ENCODE data around the gene TRIM14. TPM values are rescaled to one million over a fixed set of nuclear protein-coding genes. Genes with fewer than 3 reads are reported as not detected.
"Not testable (repeated sequence)": the region's sequence is repeated elsewhere in the genome, so short reads cannot be mapped to it uniquely, and the experiment has no call there.

The TRIM14 gene
- total RNA-seq, 1 donor from 2014 or later: 44.4 TPM

- no peak for DNase-seq (ENCODE audit: low spot score)
Observed at GRCh38 chr9:98049288-98050072, 69.5 kb downstream of the TRIM14 start.

- no peak for DNase-seq (ENCODE audit: low spot score)
Observed at GRCh38 chr9:98047002-98047401, 72.0 kb downstream of the TRIM14 start.

- DNase-seq (ENCODE audit: low spot score): no peak
Observed at GRCh38 chr9:98046180-98046543, 72.9 kb downstream of the TRIM14 start.

GRCh38 chr9:98045234-98046179 lies 73.5 kb downstream of the TRIM14 start:
- no peak for DNase-seq (ENCODE audit: low spot score)

GRCh38 chr9:98043915-98044314 lies 75.1 kb downstream of the TRIM14 start:
- no peak for DNase-seq (ENCODE audit: low spot score)

- DNase-seq (ENCODE audit: low spot score): no peak
Observed at GRCh38 chr9:98040212-98040611, 78.8 kb downstream of the TRIM14 start.

GRCh38 chr9:98039607-98040017 lies 79.4 kb downstream of the TRIM14 start:
- DNase-seq (ENCODE audit: low spot score): peak; percentile 68

GRCh38 chr9:98038958-98039357 lies 80.1 kb downstream of the TRIM14 start:
- DNase-seq (ENCODE audit: low spot score): no peak

- DNase-seq (ENCODE audit: low spot score): peak; percentile 26
Observed at GRCh38 chr9:98037357-98037756, 81.7 kb downstream of the TRIM14 start.

- peak; percentile 86 for DNase-seq (ENCODE audit: low spot score)
Observed at GRCh38 chr9:98034593-98035546, 84.2 kb downstream of the TRIM14 start.

GRCh38 chr9:98031935-98032334 lies 87.1 kb downstream of the TRIM14 start:
- no peak for DNase-seq (ENCODE audit: low spot score)

- no peak for DNase-seq (ENCODE audit: low spot score)
Observed at GRCh38 chr9:98031169-98031568, 87.9 kb downstream of the TRIM14 start.

- no peak for DNase-seq (ENCODE audit: low spot score)
Observed at GRCh38 chr9:98024702-98025101, 94.3 kb downstream of the TRIM14 start.

GRCh38 chr9:98022447-98022846 lies 96.6 kb downstream of the TRIM14 start:
- DNase-seq (ENCODE audit: low spot score): no peak

GRCh38 chr9:98021306-98022040 lies 97.5 kb downstream of the TRIM14 start:
- no peak for DNase-seq (ENCODE audit: low spot score)

GRCh38 chr9:98020476-98021145 lies 98.4 kb downstream of the TRIM14 start:
- no peak for DNase-seq (ENCODE audit: low spot score)

GRCh38 chr9:98019869-98020268 lies 99.2 kb downstream of the TRIM14 start:
- DNase-seq (ENCODE audit: low spot score): not testable (repeated sequence)
